Neural cell (in vitro differentiated cells): ENCODE results near the gene ISLR2. TPM values are rescaled to one million over a fixed set of nuclear protein-coding genes. Genes with fewer than 3 reads are reported as not detected.

ENCODE experiments used
- H2AFZ ChIP-seq: fragments of 200-600, 300-800 bp; sonication (generic), shearing (Covaris generic); 2 replicates; pipeline ENCODE4 v1.6.0; 2014; ENCODE audit warnings: low read depth, mild to moderate bottlenecking, antibody characterized with exemption, low read length, moderate library complexity
- H3F3A ChIP-seq: fragments of 200-600 bp; shearing (Covaris generic); 2 replicates; pipeline ENCODE4 v1.6.1; 2016; ENCODE audit warnings: mild to moderate bottlenecking, moderate library complexity, mixed read lengths, antibody characterized with exemption, low read length; ENCODE audit not compliant: insufficient read depth, poor library complexity, severe bottlenecking
- H3K27ac ChIP-seq: fragments of 200-600, 300-800 bp; sonication (generic), shearing (Covaris generic); 2 replicates; pipeline ENCODE4 v1.5.1; 2014; ENCODE audit warnings: mild to moderate bottlenecking, low read length, moderate library complexity
- H3K27me3 ChIP-seq: fragments of 300-800, 200-600 bp; sonication (generic), shearing (Covaris generic); 2 replicates; pipeline ENCODE4 v1.6.0; 2014; ENCODE audit warnings: mild to moderate bottlenecking, low read depth, low read length, moderate library complexity; ENCODE audit not compliant: insufficient read depth
- H3K36me3 ChIP-seq: fragments of 300-800, 200-600 bp; sonication (generic), shearing (Covaris generic); 2 replicates; pipeline ENCODE4 v1.5.1; 2014; ENCODE audit warnings: mild to moderate bottlenecking, antibody characterized with exemption, low read length, moderate library complexity; ENCODE audit not compliant: insufficient read depth
- H3K4me2 ChIP-seq: fragments of 300-800, 200-600 bp; sonication (generic), shearing (Covaris generic); 2 replicates; pipeline ENCODE4 v1.6.0; 2014; ENCODE audit warnings: mild to moderate bottlenecking, low read length
- H3K4me3 ChIP-seq: fragments of 300-800, 200-600 bp; sonication (generic), shearing (Covaris generic); 2 replicates; pipeline ENCODE4 v1.5.1; 2014; ENCODE audit warnings: mild to moderate bottlenecking, low read length, moderate library complexity
- H3K79me2 ChIP-seq: fragments of 200-600 bp; shearing (Covaris generic); replicated peaks from 2 replicates; pipeline ENCODE4 v1.6.0; 2014; ENCODE audit warnings: mild to moderate bottlenecking, low read length, moderate library complexity; ENCODE audit not compliant: insufficient read depth
- H3K9ac ChIP-seq: fragments of 300-800, 200-600 bp; sonication (generic), shearing (Covaris generic); 2 replicates; pipeline ENCODE4 v1.6.1; 2016; ENCODE audit warnings: mild to moderate bottlenecking, low read length, mixed read lengths
- H3K9me2 ChIP-seq: fragments of 200-600 bp; shearing (Covaris generic); 2 replicates; pipeline ENCODE4 v1.6.1; 2016; ENCODE audit warnings: mild to moderate bottlenecking, low read length, mixed read lengths; ENCODE audit not compliant: insufficient read depth
- H3K9me3 ChIP-seq: fragments of 200-600, 300-800 bp; sonication (generic), shearing (Covaris generic); 2 replicates; pipeline ENCODE4 v1.6.1; 2016; ENCODE audit warnings: mild to moderate bottlenecking, mixed run types, low read length, moderate library complexity, mixed read lengths
- H4K20me1 ChIP-seq: fragments of 200-600 bp; shearing (Covaris generic); 2 replicates; pipeline ENCODE4 v1.6.1; 2016; ENCODE audit warnings: mild to moderate bottlenecking, mixed run types; ENCODE audit not compliant: insufficient read depth
- EP300 ChIP-seq: fragments of 450-650 bp; conservative IDR thresholded peaks from 2 replicates; pipeline ENCODE4 v1.6.1; 2014; ENCODE audit warnings: antibody characterized with exemption, mild to moderate bottlenecking, moderate library complexity; ENCODE audit not compliant: poor library complexity, severe bottlenecking
- EZH2 ChIP-seq: fragments of 200-600, 300-800 bp; shearing (Covaris generic), sonication (generic); IDR thresholded peaks from 2 replicates; pipeline ENCODE4 v1.6.1; 2014; ENCODE audit warnings: antibody characterized with exemption, low read length, borderline replicate concordance, mild to moderate bottlenecking; ENCODE audit not compliant: insufficient read depth, poor library complexity, severe bottlenecking
- MXI1 ChIP-seq: fragments of 450-650 bp; conservative IDR thresholded peaks from 2 replicates; pipeline ENCODE4 v1.6.1; 2014; ENCODE audit warnings: antibody characterized with exemption, mild to moderate bottlenecking; ENCODE audit not compliant: poor library complexity, severe bottlenecking
- POLR2AphosphoS5 ChIP-seq: IDR thresholded peaks from 2 replicates; pipeline ENCODE4 v1.6.1; 2012
- RAD21 ChIP-seq: fragments of 450-650 bp; conservative IDR thresholded peaks from 2 replicates; pipeline ENCODE4 v1.6.1; 2014; ENCODE audit warnings: antibody characterized with exemption, mild to moderate bottlenecking, moderate library complexity
- SMC3 ChIP-seq: fragments of 450-650 bp; conservative IDR thresholded peaks from 2 replicates; pipeline ENCODE4 v1.6.1; 2014; ENCODE audit warnings: antibody characterized with exemption, mild to moderate bottlenecking, moderate library complexity; ENCODE audit not compliant: poor library complexity
- TAF1 ChIP-seq: IDR thresholded peaks from 2 replicates; pipeline ENCODE4 v1.6.1; 2012; ENCODE audit warnings: low read depth
- polyA plus RNA-seq: library from polyadenylated mRNA; depleted of rRNA; stranded (reverse); fragments of >200 nt; gene quantifications from 2 replicates; pipeline ENCODE4 v1.2.3, GENCODE V29; 2014
- TF ChIP-seq, protein P1 (sequence below): fragments of 450-650 bp; IDR thresholded peaks from 2 replicates; pipeline ENCODE4 v1.5.1; 2014; ENCODE audit warnings: antibody characterized with exemption, mild to moderate bottlenecking, moderate library complexity; ENCODE audit not compliant: poor library complexity, severe bottlenecking
- TF ChIP-seq, protein P2 (sequence below): IDR thresholded peaks from 2 replicates; pipeline ENCODE4 v1.6.1; 2012; ENCODE audit warnings: borderline replicate concordance

Gene ISLR2
- polyA plus RNA-seq, 1 donor from 2014 or later: 301 TPM

DNA sequence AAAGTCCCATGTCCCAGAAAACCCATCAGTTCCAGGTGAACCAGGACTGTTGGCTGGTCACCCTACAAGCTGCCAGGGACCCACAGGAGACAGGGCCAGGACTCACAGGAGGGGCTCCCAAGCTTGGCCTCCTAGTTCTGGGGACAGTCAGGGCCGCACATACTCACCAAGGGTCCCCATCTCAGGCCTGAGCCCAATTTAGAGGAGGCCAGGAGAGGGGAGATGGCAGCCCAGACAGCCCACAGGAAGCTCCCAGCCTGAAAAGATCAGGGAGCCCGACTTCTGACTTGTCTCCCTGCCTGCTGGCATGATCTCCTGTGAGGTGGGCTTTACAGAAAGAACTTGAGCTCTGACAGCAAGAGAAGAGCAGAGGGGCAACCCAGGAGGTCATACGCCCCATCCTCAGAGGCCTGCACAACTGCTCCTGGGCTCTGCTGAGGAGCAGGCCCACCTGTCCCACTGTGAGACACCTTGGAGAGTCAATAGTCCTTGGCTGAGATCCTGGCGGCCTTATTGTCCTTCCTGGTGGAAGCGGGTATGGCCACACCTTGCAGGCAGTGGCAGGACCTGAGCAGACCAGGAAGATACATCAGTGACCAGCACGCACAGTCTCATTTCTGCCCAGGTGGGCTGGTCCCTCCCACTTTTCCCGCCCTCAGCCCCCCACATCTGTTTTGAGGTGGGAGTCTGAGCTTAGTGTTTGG is 40.6 kb downstream of the ISLR2 start:
- Histone ChIP-seq H2AFZ (no peak overlapping the region), H3K4me2 (no peak overlapping the region), H3F3A (no peaks in the 10 kb centered on the region), H3K27ac (no peak overlapping the region), H3K9ac (no peak overlapping the region), H4K20me1 (no peaks in the 10 kb centered on the region), H3K27me3 (no peaks in the 10 kb centered on the region), H3K36me3 (no peaks in the 10 kb centered on the region), H3K9me3 (no peaks in the 10 kb centered on the region), H3K79me2 (no peaks in the 10 kb centered on the region), H3K9me2 (no peaks in the 10 kb centered on the region), H3K4me3 (no peak overlapping the region)
- TF ChIP-seq SMC3 (no peak), EP300 (no peak), POLR2AphosphoS5 (no peak), RAD21 (no peak), EZH2 (no peak), MXI1 (no peak), TAF1 (no peak)
- TF ChIP-seq, protein P1, sequence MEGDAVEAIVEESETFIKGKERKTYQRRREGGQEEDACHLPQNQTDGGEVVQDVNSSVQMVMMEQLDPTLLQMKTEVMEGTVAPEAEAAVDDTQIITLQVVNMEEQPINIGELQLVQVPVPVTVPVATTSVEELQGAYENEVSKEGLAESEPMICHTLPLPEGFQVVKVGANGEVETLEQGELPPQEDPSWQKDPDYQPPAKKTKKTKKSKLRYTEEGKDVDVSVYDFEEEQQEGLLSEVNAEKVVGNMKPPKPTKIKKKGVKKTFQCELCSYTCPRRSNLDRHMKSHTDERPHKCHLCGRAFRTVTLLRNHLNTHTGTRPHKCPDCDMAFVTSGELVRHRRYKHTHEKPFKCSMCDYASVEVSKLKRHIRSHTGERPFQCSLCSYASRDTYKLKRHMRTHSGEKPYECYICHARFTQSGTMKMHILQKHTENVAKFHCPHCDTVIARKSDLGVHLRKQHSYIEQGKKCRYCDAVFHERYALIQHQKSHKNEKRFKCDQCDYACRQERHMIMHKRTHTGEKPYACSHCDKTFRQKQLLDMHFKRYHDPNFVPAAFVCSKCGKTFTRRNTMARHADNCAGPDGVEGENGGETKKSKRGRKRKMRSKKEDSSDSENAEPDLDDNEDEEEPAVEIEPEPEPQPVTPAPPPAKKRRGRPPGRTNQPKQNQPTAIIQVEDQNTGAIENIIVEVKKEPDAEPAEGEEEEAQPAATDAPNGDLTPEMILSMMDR: no peak
- TF ChIP-seq, protein P2, sequence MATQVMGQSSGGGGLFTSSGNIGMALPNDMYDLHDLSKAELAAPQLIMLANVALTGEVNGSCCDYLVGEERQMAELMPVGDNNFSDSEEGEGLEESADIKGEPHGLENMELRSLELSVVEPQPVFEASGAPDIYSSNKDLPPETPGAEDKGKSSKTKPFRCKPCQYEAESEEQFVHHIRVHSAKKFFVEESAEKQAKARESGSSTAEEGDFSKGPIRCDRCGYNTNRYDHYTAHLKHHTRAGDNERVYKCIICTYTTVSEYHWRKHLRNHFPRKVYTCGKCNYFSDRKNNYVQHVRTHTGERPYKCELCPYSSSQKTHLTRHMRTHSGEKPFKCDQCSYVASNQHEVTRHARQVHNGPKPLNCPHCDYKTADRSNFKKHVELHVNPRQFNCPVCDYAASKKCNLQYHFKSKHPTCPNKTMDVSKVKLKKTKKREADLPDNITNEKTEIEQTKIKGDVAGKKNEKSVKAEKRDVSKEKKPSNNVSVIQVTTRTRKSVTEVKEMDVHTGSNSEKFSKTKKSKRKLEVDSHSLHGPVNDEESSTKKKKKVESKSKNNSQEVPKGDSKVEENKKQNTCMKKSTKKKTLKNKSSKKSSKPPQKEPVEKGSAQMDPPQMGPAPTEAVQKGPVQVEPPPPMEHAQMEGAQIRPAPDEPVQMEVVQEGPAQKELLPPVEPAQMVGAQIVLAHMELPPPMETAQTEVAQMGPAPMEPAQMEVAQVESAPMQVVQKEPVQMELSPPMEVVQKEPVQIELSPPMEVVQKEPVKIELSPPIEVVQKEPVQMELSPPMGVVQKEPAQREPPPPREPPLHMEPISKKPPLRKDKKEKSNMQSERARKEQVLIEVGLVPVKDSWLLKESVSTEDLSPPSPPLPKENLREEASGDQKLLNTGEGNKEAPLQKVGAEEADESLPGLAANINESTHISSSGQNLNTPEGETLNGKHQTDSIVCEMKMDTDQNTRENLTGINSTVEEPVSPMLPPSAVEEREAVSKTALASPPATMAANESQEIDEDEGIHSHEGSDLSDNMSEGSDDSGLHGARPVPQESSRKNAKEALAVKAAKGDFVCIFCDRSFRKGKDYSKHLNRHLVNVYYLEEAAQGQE: no peak

DNA sequence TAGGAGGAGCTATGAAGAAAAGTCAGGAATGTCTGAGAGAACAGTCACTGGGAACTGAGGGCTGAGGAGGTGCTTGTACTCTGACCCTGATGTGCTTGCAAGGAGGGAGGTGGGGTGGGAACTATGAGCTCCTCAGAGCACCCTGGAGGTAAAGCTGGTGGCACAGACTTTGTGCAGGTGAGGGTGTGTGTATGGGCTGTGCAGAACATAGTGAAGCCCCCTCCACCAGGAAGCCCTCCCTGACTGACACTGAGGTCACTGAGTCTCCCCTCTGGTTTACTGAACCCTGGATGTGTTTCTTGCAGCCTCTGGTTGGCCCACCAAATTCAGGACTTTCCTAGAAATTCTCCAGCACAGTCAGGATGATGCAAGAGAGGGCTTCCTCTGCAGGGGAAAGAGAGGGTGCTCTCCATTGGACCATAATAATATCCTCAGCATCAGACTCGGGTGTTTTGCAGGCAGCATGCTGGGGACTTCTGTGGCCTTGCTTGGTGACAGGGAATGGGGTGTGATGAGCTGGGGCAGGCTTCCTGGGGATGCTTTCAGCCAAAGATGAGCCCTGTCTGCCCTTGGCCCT is 41.7 kb downstream of the ISLR2 start:
- TF ChIP-seq MXI1 (no peak), RAD21 (no peak), POLR2AphosphoS5 (no peak), EP300 (no peak), TAF1 (no peak), SMC3 (no peak), EZH2 (no peak)
- TF ChIP-seq, protein P1: no peak
- TF ChIP-seq, protein P2: no peak
- Histone ChIP-seq H3K36me3 (no peaks in the 10 kb centered on the region), H3K79me2 (no peaks in the 10 kb centered on the region), H3K9me3 (no peaks in the 10 kb centered on the region), H4K20me1 (no peaks in the 10 kb centered on the region), H3K27ac (no peak overlapping the region), H3K27me3 (no peaks in the 10 kb centered on the region), H3K4me3 (no peak overlapping the region), H3K4me2 (no peak overlapping the region), H3K9me2 (no peaks in the 10 kb centered on the region), H3K9ac (no peak overlapping the region), H3F3A (no peaks in the 10 kb centered on the region), H2AFZ (no peak overlapping the region)
